Measurements from ENCODE around the gene INPP4B. TPM values are rescaled to one million over a fixed set of nuclear protein-coding genes. Genes with fewer than 3 reads are reported as not detected.

Gene INPP4B
- total and polyA plus RNA-seq, 2 donors (not counting 1 experiment from before 2014, with no cell fraction given): 0.03 TPM; not detected in 1

- Histone ChIP-seq H3K27ac (ENCODE audit: low read length in 2 of 2) (no peak overlapping the region), H3K27me3 (replicated peaks in 1 of 4; ENCODE audit: control extremely low read depth in 1 of 4, control insufficient read depth in 3 of 4, insufficient read depth in 4 of 4, low read length in 3 of 4) (no peaks in the 10 kb centered on the region), H3K4me1 (ENCODE audit: control insufficient read depth in 2 of 2, insufficient read depth in 2 of 2, low read length in 2 of 2) (no peaks in the 10 kb centered on the region), H3K4me3 (ENCODE audit: control extremely low read depth in 1 of 5, extremely low read depth in 1 of 5, insufficient read depth in 1 of 5, low read depth in 2 of 5, low read length in 4 of 5) (no peak overlapping the region), H3K4me2 (replicated peaks; ENCODE audit: low read depth, low read length, poor library complexity, severe bottlenecking) (no peak overlapping the region), H3K9ac (ENCODE audit: low read length) (no peak overlapping the region), H3K79me2 (ENCODE audit: control insufficient read depth, insufficient read depth, low read length) (no peaks in the 10 kb centered on the region), H2AFZ (ENCODE audit: insufficient read depth, low read depth, low read length, poor library complexity, severe bottlenecking) (no peak overlapping the region), H4K20me1 (ENCODE audit: control insufficient read depth, insufficient read depth, low read length, poor library complexity, severe bottlenecking) (no peaks in the 10 kb centered on the region), H3K36me3 (replicated peaks in 1 of 2; ENCODE audit: control extremely low read depth in 1 of 2, control insufficient read depth in 1 of 2, extremely low read depth in 1 of 2, insufficient read depth in 2 of 2, low read length in 1 of 2) (no peaks in the 10 kb centered on the region), H3K9me3 (ENCODE audit: control extremely low read depth in 1 of 3, control insufficient read depth in 2 of 3, insufficient read depth in 1 of 3, low read length in 2 of 3) (no peaks in the 10 kb centered on the region)
- ATAC-seq (ENCODE audit: low read depth) (no peak), DNase-seq (no peak)
- CTCF ChIA-PET: no interaction called here
- no peaks in the 10 kb centered on the region for H3K4me1 Mint-ChIP-seq
- H3K27me3 Mint-ChIP-seq: no peaks in the 10 kb centered on the region
- TF ChIP-seq, protein P1, sequence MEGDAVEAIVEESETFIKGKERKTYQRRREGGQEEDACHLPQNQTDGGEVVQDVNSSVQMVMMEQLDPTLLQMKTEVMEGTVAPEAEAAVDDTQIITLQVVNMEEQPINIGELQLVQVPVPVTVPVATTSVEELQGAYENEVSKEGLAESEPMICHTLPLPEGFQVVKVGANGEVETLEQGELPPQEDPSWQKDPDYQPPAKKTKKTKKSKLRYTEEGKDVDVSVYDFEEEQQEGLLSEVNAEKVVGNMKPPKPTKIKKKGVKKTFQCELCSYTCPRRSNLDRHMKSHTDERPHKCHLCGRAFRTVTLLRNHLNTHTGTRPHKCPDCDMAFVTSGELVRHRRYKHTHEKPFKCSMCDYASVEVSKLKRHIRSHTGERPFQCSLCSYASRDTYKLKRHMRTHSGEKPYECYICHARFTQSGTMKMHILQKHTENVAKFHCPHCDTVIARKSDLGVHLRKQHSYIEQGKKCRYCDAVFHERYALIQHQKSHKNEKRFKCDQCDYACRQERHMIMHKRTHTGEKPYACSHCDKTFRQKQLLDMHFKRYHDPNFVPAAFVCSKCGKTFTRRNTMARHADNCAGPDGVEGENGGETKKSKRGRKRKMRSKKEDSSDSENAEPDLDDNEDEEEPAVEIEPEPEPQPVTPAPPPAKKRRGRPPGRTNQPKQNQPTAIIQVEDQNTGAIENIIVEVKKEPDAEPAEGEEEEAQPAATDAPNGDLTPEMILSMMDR (IDR thresholded peaks at IDR 0.05): no peak
- TF ChIP-seq EZH2 (IDR thresholded peaks at IDR 0.05; ENCODE audit: borderline replicate concordance, insufficient read depth, low read depth, low read length, poor library complexity, severe bottlenecking): no peak
- no peak overlapping the region for H3K4me3 Mint-ChIP-seq
- intact Hi-C loops (cut with micrococcal nuclease): no loop called here
- POLR2A ChIA-PET: no interaction called here
- H3K9me3 Mint-ChIP-seq (ENCODE audit: insufficient read depth): no peaks in the 10 kb centered on the region
- 100% methylated on average over 1 of the region's 1 CpG for WGBS (ENCODE audit: insufficient coverage)
- no peak overlapping the region for H3K27ac Mint-ChIP-seq
These were observed 147.5 kb downstream of the INPP4B start for GRCh38 chr4:142698552-142698951.

GRCh38 chr4:142697928-142698327 is 148.2 kb downstream of the INPP4B start:
- 100% methylated on average over 1 of the region's 1 CpG for WGBS (ENCODE audit: insufficient coverage)
- no peaks in the 10 kb centered on the region for H3K4me1 ChIP-seq (ENCODE audit: control insufficient read depth in 2 of 2, insufficient read depth in 2 of 2, low read length in 2 of 2)
- TF ChIP-seq, protein P1 (IDR thresholded peaks at IDR 0.05): no peak
- no peak for TF ChIP-seq EZH2 (IDR thresholded peaks at IDR 0.05; ENCODE audit: borderline replicate concordance, insufficient read depth, low read depth, low read length, poor library complexity, severe bottlenecking)
- H3K79me2 ChIP-seq (ENCODE audit: control insufficient read depth, insufficient read depth, low read length): no peaks in the 10 kb centered on the region
- H3K9ac ChIP-seq (ENCODE audit: low read length): no peak overlapping the region
- Mint-ChIP-seq H3K4me1 (no peaks in the 10 kb centered on the region), H3K9me3 (ENCODE audit: insufficient read depth) (no peaks in the 10 kb centered on the region), H3K27me3 (no peaks in the 10 kb centered on the region), H3K4me3 (no peak overlapping the region), H3K27ac (no peak overlapping the region)
- no peak overlapping the region for H3K4me2 ChIP-seq (replicated peaks; ENCODE audit: low read depth, low read length, poor library complexity, severe bottlenecking)
- no peak overlapping the region for H3K27ac ChIP-seq (ENCODE audit: low read length in 2 of 2)
- POLR2A ChIA-PET: no interaction called here
- no peaks in the 10 kb centered on the region for H3K27me3 ChIP-seq (replicated peaks in 1 of 4; ENCODE audit: control extremely low read depth in 1 of 4, control insufficient read depth in 3 of 4, insufficient read depth in 4 of 4, low read length in 3 of 4)
- no peaks in the 10 kb centered on the region for H3K9me3 ChIP-seq (ENCODE audit: control extremely low read depth in 1 of 3, control insufficient read depth in 2 of 3, insufficient read depth in 1 of 3, low read length in 2 of 3)
- H4K20me1 ChIP-seq (ENCODE audit: control insufficient read depth, insufficient read depth, low read length, poor library complexity, severe bottlenecking): no peaks in the 10 kb centered on the region
- H3K4me3 ChIP-seq (ENCODE audit: control extremely low read depth in 1 of 5, extremely low read depth in 1 of 5, insufficient read depth in 1 of 5, low read depth in 2 of 5, low read length in 4 of 5): no peak overlapping the region
- intact Hi-C loops (cut with micrococcal nuclease): no loop called here
- CTCF ChIA-PET: no interaction called here
- H3K36me3 ChIP-seq (replicated peaks in 1 of 2; ENCODE audit: control extremely low read depth in 1 of 2, control insufficient read depth in 1 of 2, extremely low read depth in 1 of 2, insufficient read depth in 2 of 2, low read length in 1 of 2): no peaks in the 10 kb centered on the region
- no peak overlapping the region for H2AFZ ChIP-seq (ENCODE audit: insufficient read depth, low read depth, low read length, poor library complexity, severe bottlenecking)
- no peak for ATAC-seq (ENCODE audit: low read depth)
- DNase-seq: no peak

Measured in B cell (primary cell).